GM23338 (cell line): Measurements from ENCODE around the gene MEGF10. TPM values are rescaled to one million over a fixed set of nuclear protein-coding genes. Genes with fewer than 3 reads are reported as not detected.

Experiments used
- ATAC-seq: fragments of 200-7000 bp; cut with Tn5 transposase; 3 replicates; pipeline ENCODE4 v1.9.1; 2020
- DNase-seq: peaks from one replicate; pipeline ENCODE4 v3.0.0-alpha.2; 2015; ENCODE audit warnings: low spot score
- H2AFZ ChIP-seq: fragments of 200-600 bp; sonication (generic); 2 replicates; pipeline ENCODE4 v1.8.0; 2016; ENCODE audit warnings: antibody characterized with exemption, mild to moderate bottlenecking, moderate library complexity
- H3F3A ChIP-seq: fragments of 200-600 bp; sonication (generic); replicated peaks from 2 replicates; pipeline ENCODE4 v1.8.0; 2017; ENCODE audit warnings: antibody characterized with exemption, mixed run types, low read depth
- H3K27ac ChIP-seq: fragments of 200-600 bp; sonication (generic); 2 replicates; pipeline ENCODE4 v1.6.1; 2016; ENCODE audit warnings: low read depth
- H3K27me3 ChIP-seq: fragments of 200-600 bp; sonication (generic); 2 replicates; pipeline ENCODE4 v1.8.0; 2016; ENCODE audit warnings: mild to moderate bottlenecking, mixed run types, moderate library complexity; ENCODE audit not compliant: insufficient read depth
- H3K36me3 ChIP-seq: fragments of 200-600 bp; sonication (generic); 2 replicates; pipeline ENCODE4 v1.8.0; 2016; ENCODE audit warnings: mild to moderate bottlenecking; ENCODE audit not compliant: insufficient read depth
- H3K4me1 ChIP-seq: fragments of 200-600 bp; sonication (generic); 2 replicates; pipeline ENCODE4 v1.8.0; 2016; ENCODE audit warnings: mild to moderate bottlenecking, moderate library complexity; ENCODE audit not compliant: insufficient read depth
- H3K4me2 ChIP-seq: fragments of 200-600 bp; sonication (generic); 2 replicates; pipeline ENCODE4 v1.7.1; 2017; ENCODE audit warnings: mixed run types
- H3K4me3 ChIP-seq: fragments of 200-600 bp; sonication (generic); 2 replicates; pipeline ENCODE4 v1.6.1; 2016; ENCODE audit warnings: mixed run types
- H3K79me2 ChIP-seq: fragments of 200-600 bp; sonication (generic); replicated peaks from 2 replicates; pipeline ENCODE4 v1.8.0; 2017; ENCODE audit warnings: mild to moderate bottlenecking; ENCODE audit not compliant: insufficient read depth
- H3K9me2 ChIP-seq: fragments of 200-600 bp; sonication (generic); 2 replicates; pipeline ENCODE4 v1.8.0; 2017; ENCODE audit not compliant: insufficient read depth
- H4K20me1 ChIP-seq: fragments of 200-600 bp; sonication (generic); replicated peaks from 2 replicates; pipeline ENCODE4 v1.8.0; 2017; ENCODE audit warnings: mild to moderate bottlenecking; ENCODE audit not compliant: insufficient read depth
- H3K27ac Mint-ChIP-seq: 2 replicates; pipeline ENCODE4 v1.8.0; 2020; ENCODE audit warnings: inconsistent platforms, mild to moderate bottlenecking, moderate library complexity, mixed read lengths
- H3K27me3 Mint-ChIP-seq: 3 replicates; pipeline ENCODE4 v1.8.0; 2022; ENCODE audit warnings: low read depth, mild to moderate bottlenecking, moderate library complexity, mixed read lengths, inconsistent platforms; ENCODE audit not compliant: insufficient read depth, poor library complexity
- H3K36me3 Mint-ChIP-seq: 3 replicates; pipeline ENCODE4 v1.8.0; 2021; ENCODE audit warnings: low read depth, mild to moderate bottlenecking, inconsistent platforms, moderate library complexity, mixed read lengths
- H3K4me1 Mint-ChIP-seq: 3 replicates; pipeline ENCODE4 v1.8.0; 2020; ENCODE audit warnings: mild to moderate bottlenecking, inconsistent platforms, mixed read lengths
- H3K4me3 Mint-ChIP-seq: 3 replicates; pipeline ENCODE4 v1.8.0; 2021; ENCODE audit warnings: moderate library complexity, mild to moderate bottlenecking, inconsistent platforms, mixed read lengths
- H3K9me3 Mint-ChIP-seq: 3 replicates; pipeline ENCODE4 v1.8.0; 2020; ENCODE audit warnings: moderate library complexity, mild to moderate bottlenecking, inconsistent platforms, mixed read lengths
- ETS1 ChIP-seq: IDR thresholded peaks from 2 replicates; pipeline ENCODE4 v1.6.1; 2016; ENCODE audit warnings: antibody characterized with exemption
- POLR2AphosphoS5 ChIP-seq: IDR thresholded peaks from 2 replicates; pipeline ENCODE4 v1.6.1; 2016; ENCODE audit warnings: antibody characterized with exemption, low read depth
- REST ChIP-seq: IDR thresholded peaks from one replicate; pipeline ENCODE4 v1.6.1; 2018; ENCODE audit warnings: antibody characterized with exemption; ENCODE audit not compliant: unreplicated experiment
- ZNF331 ChIP-seq: fragments of 250-450 bp; sonication (Bioruptor Pico); IDR thresholded peaks from 2 replicates; pipeline ENCODE4 v1.5.0; 2020; ENCODE audit warnings: low read depth, mild to moderate bottlenecking, moderate library complexity
- ZNF462 ChIP-seq: fragments of 250-450 bp; sonication (Bioruptor Pico); IDR thresholded peaks from 2 replicates; pipeline ENCODE4 v1.5.0; 2020; ENCODE audit warnings: mild to moderate bottlenecking, moderate library complexity
- polyA plus RNA-seq: library from polyadenylated mRNA; unstranded; fragments of >200 nt; fragmentation: Nextera tagmentation; extraction: Ambion mirVana; gene quantifications from 2 replicates; pipeline ENCODE4 v1.2.1, GENCODE V29; 2016
- total RNA-seq: library from RNA; depleted of rRNA; stranded (reverse); fragments of >200 nt; shearing (Covaris generic); gene quantifications from 2 replicates; pipeline ENCODE4 v1.2.3, GENCODE V29; 2014

Gene MEGF10
- total and polyA plus RNA-seq, 2 experiments from 2014 or later = 4.5 to 28.3 TPM

GRCh38 chr5:127330116-127330515, 39.5 kb downstream of the MEGF10 start:
- TF ChIP-seq POLR2AphosphoS5 = no peak
- TF ChIP-seq ZNF462 (CRISPR knock-in tag) = no peak
- no peak for TF ChIP-seq ETS1
- TF ChIP-seq ZNF331 = no peak
- TF ChIP-seq REST = no peak
- Histone ChIP-seq H3K27me3 (no peaks in the 10 kb centered on the region), H3K79me2 (peaks cover 11% of the 10 kb centered on the region; the same call in 1 of the 2 replicates), H3K9me2 (no peaks in the 10 kb centered on the region), H2AFZ (no peak overlapping the region), H3F3A (no peaks in the 10 kb centered on the region; the same call in 1 of the 2 replicates), H3K4me2 (peak overlapping the region; percentile 14; the same call in 1 of the 2 replicates), H3K4me3 (no peak overlapping the region), H3K36me3 (no peaks in the 10 kb centered on the region), H3K4me1 (peaks cover 98% of the 10 kb centered on the region), H3K27ac (peak overlapping the region; percentile 42), H4K20me1 (no peaks in the 10 kb centered on the region)
- H3K9me3 Mint-ChIP-seq = no peaks in the 10 kb centered on the region
- ATAC-seq (no peak), DNase-seq (no peak)
- no peak overlapping the region for H3K4me3 Mint-ChIP-seq
- H3K27ac Mint-ChIP-seq = peak overlapping the region; percentile 89
- H3K36me3 Mint-ChIP-seq = no peaks in the 10 kb centered on the region; the same call in 2 of the 3 replicates
- peaks cover 81% of the 10 kb centered on the region for H3K4me1 Mint-ChIP-seq
- H3K27me3 Mint-ChIP-seq = no peaks in the 10 kb centered on the region
